AG08396 (cell line): Measurements from ENCODE around the gene IGSF1.
"Not testable (repeated sequence)": the region's sequence is repeated elsewhere in the genome, so short reads cannot be mapped to it uniquely, and the experiment has no call there.

Experiments used
- DNase-seq: peaks from one replicate; pipeline ENCODE4 v3.0.0; 2012; ENCODE audit warnings: low spot score, mixed read lengths

Gene IGSF1

DNA sequence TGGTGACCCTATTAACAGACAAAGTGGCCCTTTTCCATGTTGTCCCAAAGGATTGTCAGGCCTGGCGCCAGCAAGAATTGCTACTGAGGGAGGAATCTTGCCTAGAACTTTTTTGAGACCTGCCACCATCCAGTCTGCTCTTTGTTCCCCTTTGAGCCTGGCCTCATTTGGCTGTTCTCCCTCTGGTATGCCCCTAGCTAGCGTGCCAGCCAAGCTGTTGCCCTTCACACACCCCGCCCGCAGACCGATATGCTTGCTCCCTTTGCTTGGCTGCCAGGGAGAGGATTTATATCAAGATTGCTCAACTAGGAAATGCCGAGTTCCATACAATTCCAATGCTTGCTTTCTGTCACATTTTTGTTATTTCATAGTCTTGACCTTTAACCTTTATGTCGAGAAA, 24.4 kb downstream of the IGSF1 start:
- DNase-seq, result no peak

DNA sequence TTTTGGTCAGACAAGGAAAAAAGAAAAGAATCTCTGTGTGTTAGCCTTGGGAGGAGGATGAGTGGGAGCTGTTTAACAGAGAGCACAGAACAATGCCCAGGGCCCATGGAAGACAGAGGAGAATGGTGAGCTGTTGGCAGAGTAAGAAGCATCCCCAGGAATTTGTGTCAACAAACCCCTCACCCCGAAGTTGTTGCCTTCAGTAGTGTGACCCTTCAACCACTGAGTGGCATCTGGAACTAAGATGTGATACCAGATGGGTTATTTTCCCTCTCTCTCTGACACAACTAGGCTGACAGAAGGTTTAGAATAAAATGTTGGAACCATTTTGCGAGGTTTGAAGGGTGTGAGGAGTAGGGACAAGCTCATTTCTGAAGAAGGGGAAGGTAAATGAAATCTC, 25.1 kb downstream of the IGSF1 start:
- no peak for DNase-seq

DNA sequence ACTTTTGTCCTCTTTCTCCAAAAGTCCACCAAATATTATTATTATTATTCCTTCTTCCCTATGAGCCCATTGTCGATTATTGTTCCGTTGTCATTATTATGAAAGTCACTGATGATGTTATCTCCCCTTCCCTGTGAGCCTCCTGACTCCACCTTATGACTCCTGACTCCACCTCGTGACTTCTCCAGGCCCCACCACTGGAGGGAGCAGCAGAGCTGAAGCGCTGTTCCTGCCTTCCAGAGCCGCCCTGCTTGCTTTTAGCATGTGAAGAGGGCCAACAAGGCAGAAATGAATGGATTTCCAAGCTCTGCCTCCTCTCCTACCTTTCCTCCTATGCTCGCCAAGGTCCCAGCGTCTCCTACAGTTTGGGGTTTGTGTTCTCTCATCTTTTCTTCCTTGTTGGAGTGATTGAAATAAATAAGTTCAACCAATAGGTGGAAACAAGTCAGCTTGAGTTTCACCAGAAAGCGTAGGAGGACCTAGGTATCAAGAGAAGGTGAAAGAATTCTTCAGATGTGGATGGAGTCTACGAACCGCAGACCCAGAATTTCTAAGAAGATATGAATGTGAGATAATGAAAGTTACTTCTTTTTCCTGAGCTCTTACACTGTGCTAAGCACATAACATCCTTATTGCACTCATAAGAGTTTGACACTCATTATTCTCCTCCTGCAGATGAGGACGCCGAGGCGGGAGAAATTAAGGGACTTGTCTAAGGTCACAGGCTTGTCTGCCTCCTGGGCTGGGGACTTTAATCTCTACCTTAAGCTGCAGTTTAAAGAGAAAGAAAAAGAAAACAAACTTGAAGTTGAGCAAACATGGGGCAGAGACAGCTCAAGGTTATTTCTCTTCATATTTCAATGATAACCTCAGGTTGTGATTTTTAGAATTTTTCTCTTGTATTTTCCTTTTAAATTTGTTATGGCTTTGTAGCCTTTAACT, 26.1 kb downstream of the IGSF1 start:
- no peak for DNase-seq

DNA sequence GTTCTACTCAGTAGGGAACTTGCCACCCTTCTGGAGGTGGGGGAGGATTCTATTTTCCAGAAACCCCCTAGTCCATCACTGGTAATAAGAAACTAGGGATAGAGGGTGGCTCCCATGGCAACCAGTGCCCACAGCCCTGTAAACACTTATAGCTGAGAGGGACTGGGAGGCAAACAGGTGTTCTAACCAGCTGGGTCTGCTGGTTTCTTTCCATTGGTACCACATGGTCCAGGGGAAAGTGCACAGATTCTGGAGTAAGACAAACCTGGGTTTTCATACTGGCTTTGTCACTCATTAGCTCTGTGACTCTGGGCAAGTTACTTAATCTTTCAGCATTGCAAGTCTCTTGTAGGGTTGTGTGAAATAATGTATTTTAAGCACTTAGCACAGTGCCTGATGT, 26.9 kb downstream of the IGSF1 start:
- DNase-seq, result no peak

DNA sequence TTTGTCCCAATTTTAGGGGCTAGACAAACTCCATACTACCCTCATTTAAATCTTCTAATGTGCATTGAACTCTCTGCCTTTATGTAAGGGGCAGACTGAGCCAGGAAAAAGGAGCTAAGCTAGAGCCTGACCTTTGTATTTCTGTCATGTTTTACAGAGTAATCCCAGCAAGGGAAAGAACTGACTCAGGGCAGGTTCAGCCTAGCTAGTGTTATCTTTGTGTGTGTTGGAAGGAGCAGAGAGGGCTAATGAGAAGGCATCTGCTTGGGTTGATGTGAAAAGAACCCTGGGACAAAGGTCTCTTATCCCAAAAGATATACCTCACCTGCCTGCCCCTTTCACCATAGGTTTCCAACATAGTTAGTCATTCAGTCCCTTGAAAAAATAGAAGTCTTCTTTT, 31.7 kb downstream of the IGSF1 start:
- no peak for DNase-seq

DNA sequence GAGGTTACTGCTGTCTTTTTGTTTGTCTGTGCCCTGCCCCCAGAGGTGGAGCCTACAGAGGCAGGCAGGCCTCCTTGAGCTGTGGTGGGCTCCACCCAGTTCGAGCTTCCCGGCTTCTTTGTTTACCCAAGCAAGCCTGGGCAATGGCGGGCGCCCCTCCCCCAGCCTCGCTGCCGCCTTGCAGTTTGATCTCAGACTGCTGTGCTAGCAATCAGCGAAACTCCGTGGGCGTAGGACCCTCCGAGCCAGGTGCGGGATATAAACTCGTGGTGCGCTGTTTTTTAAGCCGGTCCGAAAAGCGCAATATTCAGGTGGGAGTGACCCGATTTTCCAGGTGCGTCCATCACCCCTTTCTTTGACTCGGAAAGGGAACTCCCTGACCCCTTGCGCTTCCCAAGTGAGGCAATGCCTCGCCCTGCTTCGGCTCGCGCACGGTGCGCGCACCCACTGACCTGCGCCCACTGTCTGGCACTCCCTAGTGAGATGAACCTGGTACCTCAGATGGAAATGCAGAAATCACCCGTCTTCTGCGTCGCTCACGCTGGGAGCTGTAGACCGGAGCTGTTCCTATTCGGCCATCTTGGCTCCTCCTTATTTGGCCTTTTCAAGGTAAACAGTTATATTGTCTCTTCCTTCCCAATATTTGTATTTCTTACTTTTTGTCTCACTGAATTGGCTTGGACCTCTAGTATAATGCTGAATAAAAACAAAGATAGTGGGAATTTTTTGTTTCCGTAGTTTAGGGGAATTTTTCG, 37.9 kb downstream of the IGSF1 start:
- DNase-seq, result not testable (repeated sequence)

DNA sequence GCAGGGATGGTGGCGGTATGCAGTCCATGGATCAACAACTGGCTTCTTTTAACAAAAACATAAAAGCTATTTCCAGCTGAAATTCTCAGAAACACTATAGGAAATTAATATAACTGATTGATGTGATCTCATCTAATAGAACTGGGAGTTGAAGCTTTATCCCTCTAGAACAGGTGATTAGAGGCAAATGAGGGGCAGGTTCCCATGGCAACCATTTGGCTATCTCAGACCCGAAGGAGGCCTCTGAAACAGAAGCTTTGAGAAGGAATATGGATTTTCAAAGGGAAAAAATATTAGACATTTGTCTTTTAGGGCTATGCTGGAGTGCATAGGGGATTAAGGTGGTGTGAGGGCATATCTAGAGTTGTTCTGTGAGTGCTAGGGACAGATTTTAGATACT, 50.0 kb downstream of the IGSF1 start:
- no peak for DNase-seq

DNA sequence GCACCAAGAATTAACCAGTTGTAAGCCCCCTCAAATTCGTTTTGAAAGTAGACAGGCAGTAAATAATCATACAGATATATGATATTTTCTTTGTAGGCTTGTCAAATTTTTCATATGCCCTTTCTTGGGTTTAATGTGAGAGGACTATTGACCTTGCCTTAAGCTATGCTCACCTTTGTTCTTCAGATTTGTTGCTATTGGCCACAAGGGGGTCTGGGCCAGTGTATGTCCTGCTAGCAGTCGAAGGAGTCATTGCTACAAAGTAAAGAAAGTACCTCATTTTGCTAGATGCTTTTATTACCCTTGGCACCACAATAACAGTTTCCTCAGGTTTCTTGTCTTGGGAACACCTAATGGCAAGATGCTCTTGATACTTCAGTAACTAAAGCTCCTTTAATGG, 51.7 kb downstream of the IGSF1 start:
- DNase-seq, result no peak

DNA sequence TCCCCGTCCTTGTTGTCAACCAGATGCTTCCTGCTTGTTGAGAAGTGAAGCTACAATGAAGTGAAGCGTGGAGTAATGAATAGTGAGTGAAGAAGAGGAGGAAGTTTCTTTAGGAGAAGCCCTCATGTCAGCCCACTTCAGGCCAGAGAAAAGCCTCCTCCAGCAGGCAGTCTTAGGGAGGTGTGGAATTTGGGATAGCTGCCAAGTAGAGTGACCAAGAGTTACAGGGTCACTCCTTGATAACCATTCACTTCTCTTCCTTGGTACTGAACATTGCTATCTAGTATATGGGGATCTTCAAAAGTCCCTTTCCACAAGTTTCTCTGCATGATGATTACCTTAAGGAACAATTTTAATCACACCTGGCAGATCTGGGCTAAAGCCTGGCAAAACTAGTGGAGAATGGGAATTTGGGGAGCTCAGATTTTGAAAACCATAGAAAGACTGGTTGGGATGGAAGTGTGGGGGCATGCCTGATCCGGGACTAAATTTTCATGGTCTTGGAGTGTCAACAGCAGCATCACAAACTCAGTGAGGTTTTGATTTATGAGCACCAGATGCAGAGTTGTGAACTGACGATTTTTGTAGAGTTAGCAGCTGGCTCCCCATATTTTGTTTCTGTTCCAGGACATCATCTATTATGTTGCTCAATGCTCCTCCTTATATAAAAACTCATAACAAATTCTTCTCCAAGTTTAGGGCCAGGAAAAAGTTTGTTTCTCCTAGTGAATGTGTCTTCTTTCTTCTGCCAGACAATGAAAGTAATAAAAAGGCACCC, 53.1 kb downstream of the IGSF1 start:
- no peak for DNase-seq

DNA sequence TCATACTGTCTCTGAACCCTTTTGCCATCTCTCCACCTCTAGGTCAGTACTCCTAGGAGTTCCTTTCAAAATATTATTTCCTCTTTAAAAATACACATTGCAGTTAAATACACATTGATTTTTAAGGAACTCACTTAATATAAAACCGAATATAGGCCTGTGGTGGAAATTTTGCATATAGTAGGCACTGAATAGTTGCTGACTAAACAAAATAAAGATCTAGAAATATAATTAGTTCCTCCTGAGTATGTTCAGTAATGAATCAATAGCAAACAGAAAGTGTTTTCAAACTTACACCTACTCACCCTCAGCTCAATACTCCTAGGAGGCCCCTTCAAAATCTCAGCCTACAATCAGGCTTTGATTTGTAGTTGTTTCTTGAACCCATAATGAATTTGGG, 61.5 kb downstream of the IGSF1 start:
- no peak for DNase-seq

DNA sequence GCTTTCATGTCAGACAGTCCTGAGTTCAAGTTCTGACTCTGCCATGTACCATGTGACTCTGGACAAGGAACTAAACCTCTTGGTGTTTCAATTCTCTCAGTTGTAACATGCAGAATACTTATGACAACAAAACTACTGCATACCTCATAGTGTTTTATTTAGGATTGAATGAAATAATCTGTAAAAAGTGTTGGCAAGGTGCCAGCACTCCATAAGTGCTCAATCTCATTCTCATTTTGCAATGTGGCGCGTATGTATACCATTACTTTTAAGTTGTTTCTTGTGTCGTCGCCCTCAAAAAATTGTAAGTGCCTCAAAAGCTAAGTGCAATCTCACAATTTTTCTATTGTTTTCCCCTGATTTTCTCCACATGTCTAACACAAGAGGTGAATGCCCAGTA, 62.5 kb downstream of the IGSF1 start:
- DNase-seq, result no peak

DNA sequence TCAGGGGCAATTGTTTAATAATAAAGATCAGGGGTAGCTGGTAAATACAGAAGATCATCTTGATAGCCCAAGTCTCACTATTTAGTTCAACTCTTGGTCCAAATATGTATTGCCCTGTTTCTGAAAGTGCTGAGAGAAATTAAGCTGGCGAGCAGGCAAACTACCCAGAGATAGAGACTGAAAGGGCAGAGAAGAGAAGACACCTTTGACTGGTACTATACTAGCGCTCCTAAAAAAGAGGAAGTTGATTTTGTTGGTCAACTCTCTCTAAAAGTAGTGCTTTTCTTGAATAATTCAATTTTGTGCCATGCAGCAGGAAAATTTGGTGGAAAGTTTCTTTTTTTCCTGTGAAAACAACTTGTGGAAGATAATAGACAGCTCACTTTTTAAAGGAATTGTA, 64.0 kb downstream of the IGSF1 start:
- no peak for DNase-seq
